ENCODE results near the gene MEG3.

DNA sequence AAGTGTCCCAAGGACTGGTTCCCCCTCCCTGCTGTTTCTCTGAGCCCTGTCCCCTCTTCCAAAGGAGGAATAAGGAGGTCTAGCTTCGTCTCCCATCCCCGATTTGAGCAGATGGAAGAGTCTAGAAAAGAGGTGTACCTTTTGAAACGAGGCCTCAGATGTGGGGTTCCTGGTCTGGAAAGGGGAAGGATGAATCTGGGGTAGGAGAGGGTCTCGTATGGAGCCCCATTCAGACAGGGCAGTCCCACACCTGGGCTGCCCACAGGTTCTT lies 13.3 kb downstream of the MEG3 start:
- TF ChIP-seq POLR2A (IDR thresholded peaks at IDR 0.05; ENCODE audit: low read depth, low read length) = no peak
- TF ChIP-seq, protein P1, sequence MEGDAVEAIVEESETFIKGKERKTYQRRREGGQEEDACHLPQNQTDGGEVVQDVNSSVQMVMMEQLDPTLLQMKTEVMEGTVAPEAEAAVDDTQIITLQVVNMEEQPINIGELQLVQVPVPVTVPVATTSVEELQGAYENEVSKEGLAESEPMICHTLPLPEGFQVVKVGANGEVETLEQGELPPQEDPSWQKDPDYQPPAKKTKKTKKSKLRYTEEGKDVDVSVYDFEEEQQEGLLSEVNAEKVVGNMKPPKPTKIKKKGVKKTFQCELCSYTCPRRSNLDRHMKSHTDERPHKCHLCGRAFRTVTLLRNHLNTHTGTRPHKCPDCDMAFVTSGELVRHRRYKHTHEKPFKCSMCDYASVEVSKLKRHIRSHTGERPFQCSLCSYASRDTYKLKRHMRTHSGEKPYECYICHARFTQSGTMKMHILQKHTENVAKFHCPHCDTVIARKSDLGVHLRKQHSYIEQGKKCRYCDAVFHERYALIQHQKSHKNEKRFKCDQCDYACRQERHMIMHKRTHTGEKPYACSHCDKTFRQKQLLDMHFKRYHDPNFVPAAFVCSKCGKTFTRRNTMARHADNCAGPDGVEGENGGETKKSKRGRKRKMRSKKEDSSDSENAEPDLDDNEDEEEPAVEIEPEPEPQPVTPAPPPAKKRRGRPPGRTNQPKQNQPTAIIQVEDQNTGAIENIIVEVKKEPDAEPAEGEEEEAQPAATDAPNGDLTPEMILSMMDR (conservative IDR thresholded peaks at IDR 0.05; ENCODE audit: low read depth, low read length) = no peak
- no peak for TF ChIP-seq NFE2L2 (IDR thresholded peaks at IDR 0.05; ENCODE audit: low read depth, low read length)
